GM12874 (cell line): ENCODE data around the gene CCDC141.

ENCODE experiments used
- CTCF ChIP-seq: IDR thresholded peaks from 2 replicates; pipeline ENCODE4 v1.5.1; 2011; ENCODE audit warnings: low read depth, mild to moderate bottlenecking, control low read depth, low read length, moderate library complexity; ENCODE audit not compliant: insufficient read depth

Gene CCDC141

GRCh38 chr2:178843697-178844096 is 206.2 kb downstream of the CCDC141 start:
- TF ChIP-seq CTCF: no peak

- TF ChIP-seq CTCF: no peak
These were observed 213.1 kb downstream of the CCDC141 start for GRCh38 chr2:178836807-178837206.

- TF ChIP-seq CTCF: no peak
These were observed 215.9 kb downstream of the CCDC141 start for GRCh38 chr2:178834086-178834485.

- no peak for TF ChIP-seq CTCF
These were observed 216.6 kb downstream of the CCDC141 start for GRCh38 chr2:178833382-178833781.

GRCh38 chr2:178830451-178830850 is 219.5 kb downstream of the CCDC141 start:
- TF ChIP-seq CTCF: no peak

GRCh38 chr2:178829981-178830380 is 220.0 kb downstream of the CCDC141 start:
- no peak for TF ChIP-seq CTCF

GRCh38 chr2:178829299-178829960 is 220.5 kb downstream of the CCDC141 start:
- TF ChIP-seq CTCF: no peak
